NCI-H82 treated with DMSO at 0.1 percent for 48 hours (cell line): Measurements from ENCODE around the gene ABCF1.
"Not testable (repeated sequence)": the region's sequence is repeated elsewhere in the genome, so short reads cannot be mapped to it uniquely, and the experiment has no call there.

Source experiments
- DNase-seq: peaks from one replicate; lab custom pipeline; 2025; ENCODE audit not compliant: unreplicated experiment; lab: John Stamatoyannopoulos, UW

Gene ABCF1

GRCh38 chr6:30556906-30557682 lies 14.1 kb upstream of the ABCF1 start, which contains the start of gene PRR3:
TSS of gene PRR3 (plus strand) at chr6:30557295. CDS start at chr6:30557345, 50 bp downstream.
- DNase-seq = peak; percentile 72

DNA sequence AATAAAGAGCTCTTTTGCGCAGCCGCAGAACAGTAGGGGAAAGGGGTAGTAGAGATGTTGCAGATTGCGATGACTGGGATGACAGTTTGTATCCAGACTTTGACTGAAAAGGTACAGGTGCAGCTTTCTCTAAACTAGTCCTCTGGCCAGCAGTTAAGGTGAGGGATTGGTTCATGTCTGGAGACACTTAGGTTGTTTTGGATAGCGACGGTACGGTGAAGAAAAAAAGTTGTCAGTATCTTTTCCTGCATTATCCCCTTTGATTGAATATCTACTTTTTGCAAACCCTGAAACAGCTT lies 13.6 kb upstream of the ABCF1 start:
- DNase-seq = no peak

DNA sequence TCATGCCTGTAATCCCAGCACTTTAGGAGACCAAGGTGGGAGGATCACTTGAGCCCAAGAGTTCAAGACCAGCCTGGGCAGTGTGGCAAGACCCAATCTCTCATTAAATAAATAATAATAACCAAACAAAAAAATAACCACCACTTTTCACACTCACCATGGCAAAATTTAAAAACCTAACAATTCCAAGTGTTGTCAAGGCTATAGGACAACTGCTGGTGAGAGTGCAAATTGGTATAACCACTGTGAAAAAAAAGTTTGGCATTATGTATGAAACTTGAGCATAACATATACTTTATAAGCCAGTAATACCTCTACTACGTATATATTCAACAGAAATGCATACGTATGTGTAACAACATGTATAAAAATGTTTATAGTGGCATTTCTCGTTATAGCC lies 10.3 kb upstream of the ABCF1 start:
- DNase-seq = no peak

- no peak for DNase-seq
These were observed 8.5 kb upstream of the ABCF1 start for GRCh38 chr6:30562470-30563425.

- no peak for DNase-seq
These were observed 7.1 kb upstream of the ABCF1 start for GRCh38 chr6:30564114-30564513.

GRCh38 chr6:30565772-30566171 lies 5.5 kb upstream of the ABCF1 start:
- DNase-seq = no peak

DNA sequence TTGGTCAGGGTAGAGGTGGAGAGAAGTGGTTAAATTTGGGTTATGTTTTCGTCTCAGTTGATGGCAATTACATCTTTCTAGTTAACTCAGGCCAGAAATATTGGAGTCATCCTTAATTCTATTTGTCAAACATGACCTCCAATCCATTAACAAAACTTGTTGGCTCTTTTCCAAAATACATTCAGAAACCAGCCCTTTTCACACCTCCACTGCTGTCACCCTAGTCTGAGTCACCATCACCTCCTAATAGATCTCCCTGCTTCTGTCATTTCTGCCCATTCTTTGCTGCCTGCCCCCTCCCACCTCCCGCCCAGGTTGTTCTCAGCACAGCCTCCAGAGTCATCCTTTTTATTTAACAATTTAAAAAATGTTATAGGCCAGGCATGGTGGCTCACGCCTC lies 3.0 kb upstream of the ABCF1 start:
- DNase-seq = no peak

GRCh38 chr6:30570263-30570662 lies 979 bp upstream of the ABCF1 start:
- no peak for DNase-seq

- DNase-seq = no peak
These were observed 535 bp upstream of the ABCF1 start for GRCh38 chr6:30570740-30571074.

GRCh38 chr6:30571762-30572082 lies 480 bp downstream of the ABCF1 start:
- no peak for DNase-seq

GRCh38 chr6:30572148-30572547 lies 906 bp downstream of the ABCF1 start:
- no peak for DNase-seq

DNA sequence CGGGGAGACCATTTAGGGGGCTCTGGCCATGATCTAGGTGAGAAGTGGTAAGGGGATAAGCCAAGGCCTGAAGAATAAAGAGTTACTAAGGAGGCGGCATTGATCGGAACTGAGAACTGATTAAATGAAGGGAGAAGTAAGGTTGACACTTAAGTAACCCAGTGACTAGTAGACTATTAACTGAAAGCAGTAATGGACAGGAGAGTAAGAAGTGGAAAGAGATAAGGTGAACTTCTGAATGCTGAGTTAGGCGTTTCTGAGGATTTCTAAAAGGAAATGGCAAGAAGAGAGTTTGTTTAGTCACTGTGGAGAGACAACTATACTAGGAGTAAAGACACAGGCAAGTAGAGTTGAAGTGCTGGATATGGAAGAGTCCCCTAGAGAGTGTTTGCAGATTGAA lies 1.9 kb downstream of the ABCF1 start:
- DNase-seq = no peak

GRCh38 chr6:30578051-30578450 lies 6.8 kb downstream of the ABCF1 start:
- DNase-seq = no peak

GRCh38 chr6:30583921-30584320 lies 12.7 kb downstream of the ABCF1 start:
- DNase-seq = no peak

DNA sequence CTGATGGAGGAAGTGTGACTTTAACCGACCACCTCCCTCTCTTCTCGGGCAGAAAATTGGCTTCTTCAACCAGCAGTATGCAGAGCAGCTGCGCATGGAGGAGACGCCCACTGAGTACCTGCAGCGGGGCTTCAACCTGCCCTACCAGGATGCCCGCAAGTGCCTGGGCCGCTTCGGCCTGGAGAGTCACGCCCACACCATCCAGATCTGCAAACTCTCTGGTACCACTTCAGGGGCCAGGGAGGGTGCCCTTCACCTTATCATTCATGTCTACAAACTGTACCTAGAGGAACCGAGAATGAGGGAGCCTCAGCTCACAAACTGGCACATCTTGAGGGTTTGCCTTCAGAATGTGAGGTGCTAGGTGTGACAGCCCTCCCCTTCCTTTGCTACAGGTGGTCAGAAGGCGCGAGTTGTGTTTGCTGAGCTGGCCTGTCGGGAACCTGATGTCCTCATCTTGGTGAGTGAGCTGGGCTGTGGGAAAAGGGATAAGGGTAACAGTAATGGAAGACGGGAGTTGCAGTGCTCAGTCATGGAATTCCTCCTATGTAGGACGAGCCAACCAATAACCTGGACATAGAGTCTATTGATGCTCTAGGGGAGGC lies 18.6 kb downstream of the ABCF1 start:
- no peak for DNase-seq

DNA sequence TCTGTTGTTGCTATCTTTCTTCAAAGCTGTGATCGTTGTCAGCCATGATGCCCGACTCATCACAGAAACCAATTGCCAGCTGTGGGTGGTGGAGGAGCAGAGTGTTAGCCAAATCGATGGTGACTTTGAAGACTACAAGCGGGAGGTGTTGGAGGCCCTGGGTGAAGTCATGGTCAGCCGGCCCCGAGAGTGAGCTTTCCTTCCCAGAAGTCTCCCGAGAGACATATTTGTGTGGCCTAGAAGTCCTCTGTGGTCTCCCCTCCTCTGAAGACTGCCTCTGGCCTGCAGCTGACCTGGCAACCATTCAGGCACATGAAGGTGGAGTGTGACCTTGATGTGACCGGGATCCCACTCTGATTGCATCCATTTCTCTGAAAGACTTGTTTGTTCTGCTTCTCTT lies 19.3 kb downstream of the ABCF1 start:
- no peak for DNase-seq

GRCh38 chr6:30591008-30591407 lies 19.8 kb downstream of the ABCF1 start:
- DNase-seq = no peak

DNA sequence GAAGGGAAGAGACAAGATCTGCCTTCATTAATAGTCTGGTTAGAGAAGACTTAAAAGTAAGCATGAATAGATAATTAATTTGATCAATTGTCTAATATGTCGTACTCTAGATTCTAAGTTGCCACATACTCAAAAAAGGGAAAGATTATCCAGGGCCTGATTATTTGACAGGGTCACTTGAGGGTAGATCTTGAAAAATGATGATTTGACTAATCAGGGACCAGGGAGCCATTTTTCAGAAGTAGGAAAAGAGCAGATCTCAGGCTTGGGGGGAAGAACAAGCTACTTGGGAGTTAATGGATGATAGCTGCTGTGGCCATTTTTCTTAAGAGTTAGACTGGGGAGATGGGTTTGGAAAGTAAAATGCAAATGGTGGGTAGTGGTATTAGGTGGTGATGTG lies 21.0 kb downstream of the ABCF1 start:
- DNase-seq = no peak

- DNase-seq = not testable (repeated sequence)
These were observed 26.3 kb downstream of the ABCF1 start for GRCh38 chr6:30597315-30598144.

DNA sequence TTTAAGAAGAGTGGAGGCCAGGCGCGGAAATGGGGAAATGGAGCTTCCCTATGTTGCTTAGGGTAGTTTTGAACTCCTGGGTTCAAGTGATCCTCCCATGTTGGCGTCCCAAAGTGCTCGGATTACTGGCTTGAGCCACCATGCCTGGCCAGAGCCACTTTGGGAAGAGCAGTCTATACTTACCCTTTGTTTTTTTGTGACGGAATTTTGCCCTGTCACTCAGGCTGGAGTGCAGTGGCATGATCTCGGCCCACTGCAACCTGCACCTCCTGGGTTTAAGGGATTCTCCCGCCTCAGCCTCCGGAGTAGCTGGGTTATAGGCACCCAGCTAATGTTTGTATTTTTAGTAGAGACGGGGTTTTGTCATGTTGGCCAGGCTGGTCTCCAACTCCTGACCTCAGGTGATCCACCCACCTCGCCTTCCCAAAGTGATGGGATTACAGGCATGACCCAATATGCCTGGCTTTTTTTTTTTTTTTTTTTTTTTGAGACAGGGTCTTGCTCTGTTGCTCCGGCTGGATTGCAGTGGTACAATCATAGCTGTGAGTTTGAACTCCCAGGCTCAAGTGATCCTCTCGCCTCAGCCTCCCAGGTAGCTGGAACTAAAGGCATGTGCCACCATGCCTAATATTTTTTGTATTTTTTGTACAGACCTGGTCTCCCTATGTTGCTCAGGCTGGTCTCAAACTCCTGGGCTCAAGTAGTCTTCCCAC lies 27.8 kb downstream of the ABCF1 start:
- DNase-seq = no peak
